Measurements from ENCODE around the gene LIFR.
A peak's percentile ranks its signal among the peaks of the same experiment; 100 is the strongest.
"Not testable (repeated sequence)": the region's sequence is repeated elsewhere in the genome, so short reads cannot be mapped to it uniquely, and the experiment has no call there.

LIFR gene, protein sequence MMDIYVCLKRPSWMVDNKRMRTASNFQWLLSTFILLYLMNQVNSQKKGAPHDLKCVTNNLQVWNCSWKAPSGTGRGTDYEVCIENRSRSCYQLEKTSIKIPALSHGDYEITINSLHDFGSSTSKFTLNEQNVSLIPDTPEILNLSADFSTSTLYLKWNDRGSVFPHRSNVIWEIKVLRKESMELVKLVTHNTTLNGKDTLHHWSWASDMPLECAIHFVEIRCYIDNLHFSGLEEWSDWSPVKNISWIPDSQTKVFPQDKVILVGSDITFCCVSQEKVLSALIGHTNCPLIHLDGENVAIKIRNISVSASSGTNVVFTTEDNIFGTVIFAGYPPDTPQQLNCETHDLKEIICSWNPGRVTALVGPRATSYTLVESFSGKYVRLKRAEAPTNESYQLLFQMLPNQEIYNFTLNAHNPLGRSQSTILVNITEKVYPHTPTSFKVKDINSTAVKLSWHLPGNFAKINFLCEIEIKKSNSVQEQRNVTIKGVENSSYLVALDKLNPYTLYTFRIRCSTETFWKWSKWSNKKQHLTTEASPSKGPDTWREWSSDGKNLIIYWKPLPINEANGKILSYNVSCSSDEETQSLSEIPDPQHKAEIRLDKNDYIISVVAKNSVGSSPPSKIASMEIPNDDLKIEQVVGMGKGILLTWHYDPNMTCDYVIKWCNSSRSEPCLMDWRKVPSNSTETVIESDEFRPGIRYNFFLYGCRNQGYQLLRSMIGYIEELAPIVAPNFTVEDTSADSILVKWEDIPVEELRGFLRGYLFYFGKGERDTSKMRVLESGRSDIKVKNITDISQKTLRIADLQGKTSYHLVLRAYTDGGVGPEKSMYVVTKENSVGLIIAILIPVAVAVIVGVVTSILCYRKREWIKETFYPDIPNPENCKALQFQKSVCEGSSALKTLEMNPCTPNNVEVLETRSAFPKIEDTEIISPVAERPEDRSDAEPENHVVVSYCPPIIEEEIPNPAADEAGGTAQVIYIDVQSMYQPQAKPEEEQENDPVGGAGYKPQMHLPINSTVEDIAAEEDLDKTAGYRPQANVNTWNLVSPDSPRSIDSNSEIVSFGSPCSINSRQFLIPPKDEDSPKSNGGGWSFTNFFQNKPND

DNA sequence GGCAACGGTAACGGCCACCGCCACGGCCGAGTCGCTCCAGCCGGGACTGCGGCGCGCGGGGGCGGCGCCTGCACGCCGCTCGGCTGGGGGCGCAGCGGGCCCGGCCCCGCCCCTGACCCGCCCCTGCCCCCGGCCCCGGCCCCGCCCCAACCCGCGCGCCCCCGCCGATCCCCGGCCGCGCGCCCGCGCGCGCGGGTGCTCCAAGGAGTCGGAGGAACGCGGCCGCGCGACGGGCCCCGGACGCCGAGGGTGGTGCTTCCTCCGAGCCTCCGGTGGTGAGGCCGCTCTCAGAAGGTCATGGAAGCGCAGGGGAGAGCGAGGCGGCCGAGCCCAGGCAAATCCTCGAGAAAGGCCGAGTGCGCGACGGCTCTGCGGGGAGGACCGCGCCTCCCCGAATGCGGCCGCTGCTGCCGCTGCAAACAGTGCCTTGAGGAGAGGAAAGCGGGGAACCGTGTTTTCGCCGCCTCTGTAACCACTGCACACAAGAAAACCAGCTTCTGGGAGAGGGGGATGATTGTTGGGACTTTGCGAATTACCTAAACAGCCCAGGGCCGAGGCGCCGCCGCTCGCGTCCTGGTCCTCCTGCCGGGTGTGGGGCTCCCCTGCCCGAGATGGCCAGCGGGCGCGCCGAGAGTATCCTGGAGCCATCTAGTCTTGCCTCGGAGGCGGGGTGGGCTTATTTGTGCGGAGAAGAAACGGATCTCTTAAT, at the start of gene LIFR:
LIFR (minus strand) TSS at position 48 of the 709 bp plus-strand sequence. CDS start 25,999 bp downstream, outside the sequence.
- DNase-seq: peak; percentile 35

DNA sequence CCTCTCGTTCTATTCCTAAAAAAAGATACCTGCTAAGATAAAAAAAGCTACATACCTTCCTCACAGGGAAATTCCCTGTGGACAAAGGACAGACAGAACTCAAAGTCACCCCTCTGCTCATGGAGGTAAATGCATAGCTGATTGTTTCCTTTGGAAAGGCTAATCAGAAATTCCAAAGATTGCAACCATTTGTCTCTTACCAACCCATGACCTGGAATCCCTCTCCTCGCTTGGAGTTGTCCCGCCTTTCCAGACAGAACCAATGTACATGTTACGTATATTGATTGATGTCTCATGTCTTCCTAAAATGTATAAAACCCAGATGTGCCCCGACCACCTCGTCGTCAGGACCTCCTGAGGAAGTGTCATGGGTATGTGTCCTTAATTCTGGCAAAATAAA, 49.2 kb upstream of the LIFR start:
- DNase-seq: no peak

DNA sequence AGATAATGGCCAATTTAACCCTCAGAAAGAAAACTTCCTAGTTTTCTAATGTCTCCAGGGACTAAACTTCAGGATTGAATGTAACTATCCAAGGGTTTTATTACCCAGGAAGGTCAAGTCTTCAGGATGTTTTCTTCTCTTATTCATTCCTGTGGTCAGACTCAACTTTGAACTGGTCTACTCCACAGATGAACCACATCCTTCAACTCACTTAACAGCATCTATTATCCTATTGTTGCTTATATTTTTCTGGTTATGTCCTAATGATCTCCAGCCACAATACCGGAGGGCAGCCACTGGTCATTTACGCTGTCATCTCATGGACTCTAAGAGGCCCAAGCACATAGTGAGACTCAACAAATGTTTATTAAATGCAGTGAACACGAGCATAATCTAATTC, 47.2 kb upstream of the LIFR start:
- DNase-seq: no peak

DNA sequence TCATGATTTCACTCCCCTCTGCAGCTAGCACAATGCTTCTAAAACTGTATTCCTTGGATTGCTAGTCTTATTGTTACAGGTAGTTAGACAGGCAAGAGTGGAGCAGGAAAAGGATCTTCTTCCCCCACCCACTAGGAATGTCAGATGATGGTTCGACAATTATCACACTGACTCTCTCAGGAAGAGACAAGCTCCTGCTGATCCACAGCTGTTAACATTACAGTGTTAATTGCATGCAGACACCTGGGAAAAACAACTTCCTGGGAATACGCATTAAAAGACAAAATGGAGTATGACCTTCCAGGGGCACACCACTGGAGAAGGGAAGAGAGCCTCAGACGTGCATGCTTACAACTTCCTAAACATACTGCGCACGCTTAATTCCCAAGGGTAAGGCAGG, 46.2 kb upstream of the LIFR start:
- DNase-seq: no peak

DNA sequence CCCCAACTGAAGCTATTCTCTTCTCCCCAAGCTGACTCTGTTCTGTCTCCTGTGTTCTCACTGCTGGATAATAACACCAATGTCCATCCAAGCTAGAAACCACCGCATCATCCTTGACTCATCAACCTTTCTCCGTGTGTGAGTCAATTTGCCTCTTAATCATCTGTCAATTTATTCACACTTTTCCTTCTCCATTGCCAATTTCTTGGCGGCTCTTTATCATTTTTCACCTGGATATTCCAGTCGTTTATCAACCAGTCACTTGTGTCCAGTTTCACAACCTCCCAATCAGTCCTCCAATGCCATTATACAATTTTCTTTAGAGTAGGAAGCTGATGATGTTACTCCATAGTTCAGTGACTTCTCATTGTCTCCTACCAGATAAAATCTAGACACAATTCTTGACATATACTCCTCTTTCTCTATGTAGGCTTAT, 45.4 kb upstream of the LIFR start:
- DNase-seq: no peak

DNA sequence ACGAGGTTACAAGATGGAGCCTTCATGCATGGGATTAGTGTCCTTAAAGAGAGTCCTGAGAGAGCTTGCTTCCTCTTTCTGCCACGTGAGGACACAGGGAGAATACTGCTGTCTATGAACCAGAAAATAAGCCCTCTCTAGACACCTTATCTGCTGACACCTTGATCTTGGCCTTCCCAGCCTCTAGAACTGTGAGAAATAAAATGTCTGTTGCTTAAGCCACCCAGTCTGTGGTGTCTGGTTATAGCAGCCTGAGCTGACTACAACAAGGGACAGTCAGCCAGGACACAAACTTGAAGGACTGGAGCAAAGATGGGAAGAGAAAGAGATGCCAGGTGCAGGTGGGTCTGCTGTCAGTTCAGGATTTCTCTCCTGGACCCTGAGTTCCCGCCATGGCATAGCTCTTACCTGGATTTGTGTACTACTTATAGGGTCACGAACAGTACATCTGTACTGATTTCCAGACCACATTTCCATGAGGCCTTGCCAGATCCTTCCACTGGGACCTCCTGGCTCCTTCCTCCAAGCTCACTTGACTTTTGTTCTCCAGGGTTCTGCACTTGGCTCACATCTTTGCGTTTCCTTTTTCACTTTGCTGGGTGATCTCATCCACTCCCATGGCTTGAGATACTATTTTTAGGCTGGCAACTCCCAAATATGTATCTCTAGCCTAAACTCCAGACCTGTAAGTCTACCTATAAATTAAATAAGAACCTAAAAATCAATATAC, 44.9 kb upstream of the LIFR start:
- DNase-seq: no peak

DNA sequence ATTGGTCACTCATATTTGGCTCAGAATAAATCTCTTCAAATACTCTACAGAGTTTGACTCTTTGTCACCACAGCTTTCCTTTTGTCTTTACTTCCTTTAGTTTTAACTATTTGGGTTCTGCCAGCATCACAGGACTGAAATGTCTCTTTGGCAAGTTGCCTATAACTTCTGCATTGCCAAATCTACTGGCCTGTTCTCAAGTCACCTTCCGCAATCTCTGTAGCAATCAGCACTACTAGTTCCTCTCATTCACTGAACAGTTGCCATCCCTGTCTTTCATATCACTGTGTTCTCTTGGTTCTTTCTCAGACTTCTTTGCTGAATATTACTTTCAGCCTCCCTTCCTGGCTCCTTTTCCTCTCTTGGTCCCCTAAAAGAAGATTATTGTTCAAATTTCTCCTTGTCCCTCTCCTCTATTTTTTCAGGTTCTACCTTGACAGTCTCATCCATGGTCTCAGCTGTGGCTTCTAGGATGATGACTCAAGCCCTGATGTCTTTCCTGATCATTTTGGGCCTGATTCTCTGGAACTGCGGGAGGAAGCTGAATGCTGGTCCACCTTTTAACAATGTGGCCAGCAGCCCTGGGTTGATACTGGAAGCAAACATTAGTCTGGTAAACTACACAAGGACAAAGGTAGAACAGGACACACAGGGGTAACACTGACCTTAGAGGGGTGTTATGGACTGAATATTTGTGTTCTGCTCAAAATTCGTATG, 44.0 kb upstream of the LIFR start:
- peak; percentile 27 for DNase-seq

DNA sequence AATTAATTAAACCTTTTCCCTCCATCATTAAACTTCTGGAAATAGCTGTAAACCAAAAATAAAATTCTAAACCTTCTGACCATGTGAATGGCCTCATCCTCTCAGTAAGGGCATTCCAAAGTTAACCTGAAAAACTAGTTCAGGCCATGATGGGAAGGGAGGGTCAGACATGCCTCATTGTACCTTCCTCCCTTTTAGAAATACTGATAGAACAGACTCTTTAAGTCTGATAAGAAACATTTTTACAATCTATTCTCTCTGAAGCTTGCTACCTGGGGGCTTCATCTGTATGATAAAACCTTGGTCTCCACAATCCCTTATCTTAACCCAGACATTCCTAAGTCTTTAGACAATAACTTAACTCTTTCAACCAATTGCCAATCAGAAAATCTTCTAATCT, 43.3 kb upstream of the LIFR start:
- not testable (repeated sequence) for DNase-seq

DNA sequence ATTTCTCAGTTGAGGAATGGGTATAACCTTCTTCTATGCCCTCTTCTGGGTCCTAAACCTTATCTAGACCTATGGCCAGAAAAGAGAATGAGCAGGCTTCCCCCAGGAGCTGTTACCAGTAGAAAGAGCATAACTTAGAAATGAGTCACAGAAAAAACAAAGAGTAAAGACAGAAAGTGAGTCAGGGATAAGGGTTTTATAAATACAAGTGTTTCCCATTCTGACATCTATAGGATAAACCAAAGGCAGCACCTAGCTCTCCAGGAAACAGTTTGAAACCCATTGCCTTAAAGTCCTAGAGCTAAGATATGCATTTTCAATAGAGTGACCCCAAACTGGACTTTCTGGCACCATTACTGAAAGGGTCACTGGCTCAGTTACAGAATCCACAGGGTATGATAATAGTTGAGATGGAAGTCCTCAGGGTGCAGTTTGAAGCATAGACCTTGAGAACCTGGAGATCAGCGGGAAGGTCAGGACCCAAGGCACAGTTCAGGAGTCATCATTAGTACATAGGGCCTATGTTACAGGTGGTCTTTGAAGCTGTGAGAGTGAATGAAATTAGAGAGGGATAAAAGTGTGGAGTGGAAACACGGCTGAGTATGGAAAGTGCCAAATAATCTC, 42.7 kb upstream of the LIFR start:
- no peak for DNase-seq

DNA sequence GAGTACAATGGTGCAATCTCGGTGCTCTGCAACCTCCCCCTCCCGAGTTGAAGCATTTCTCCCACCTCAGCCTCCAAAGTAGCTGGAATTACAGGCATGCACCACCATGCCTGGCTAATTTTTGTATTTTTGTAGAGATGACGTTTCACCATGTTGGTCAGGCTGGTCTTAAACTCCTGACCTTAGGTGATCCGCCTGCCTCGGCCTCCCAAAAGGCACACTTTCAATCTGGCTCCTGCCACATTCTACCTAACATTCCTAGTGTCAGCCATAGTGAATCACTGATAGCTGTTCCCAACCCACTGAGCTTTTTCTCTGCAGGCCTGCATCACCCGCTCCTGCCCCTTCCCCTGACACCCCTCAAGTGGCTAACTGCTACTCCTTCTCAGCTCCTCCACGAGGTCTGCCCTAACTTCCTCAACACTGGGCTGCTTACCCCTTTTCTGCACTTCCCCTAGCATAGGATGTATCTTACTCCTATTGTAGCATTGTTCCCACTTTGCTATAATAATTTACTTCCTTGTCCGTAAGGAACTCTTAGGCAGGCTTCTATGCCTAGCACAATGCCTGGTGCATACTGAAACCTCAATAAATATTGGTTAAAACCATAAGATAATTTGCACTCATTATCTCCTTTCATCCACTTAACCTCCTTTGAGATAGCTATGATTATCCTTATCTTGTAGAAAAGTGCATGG, 42.0 kb upstream of the LIFR start:
- no peak for DNase-seq

DNA sequence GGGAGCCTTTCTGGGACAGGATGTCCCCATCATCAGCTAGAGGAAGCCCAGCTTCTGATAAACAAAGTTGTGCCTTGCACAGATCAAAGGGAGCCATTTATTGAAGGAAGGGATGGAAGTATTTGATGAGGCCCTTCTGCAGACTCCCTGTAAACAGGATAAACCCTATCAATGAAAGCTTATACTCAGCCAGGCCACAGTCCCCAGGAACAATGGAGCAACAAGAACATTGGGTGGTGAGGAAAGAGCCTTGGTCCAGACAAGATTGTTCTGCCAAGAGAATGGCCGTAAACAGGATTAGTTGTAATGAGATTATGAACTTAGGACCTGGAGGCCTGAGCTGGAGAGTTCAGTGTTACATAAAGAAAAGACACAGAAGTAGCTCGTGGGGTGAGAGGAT, 40.5 kb upstream of the LIFR start:
- no peak for DNase-seq

DNA sequence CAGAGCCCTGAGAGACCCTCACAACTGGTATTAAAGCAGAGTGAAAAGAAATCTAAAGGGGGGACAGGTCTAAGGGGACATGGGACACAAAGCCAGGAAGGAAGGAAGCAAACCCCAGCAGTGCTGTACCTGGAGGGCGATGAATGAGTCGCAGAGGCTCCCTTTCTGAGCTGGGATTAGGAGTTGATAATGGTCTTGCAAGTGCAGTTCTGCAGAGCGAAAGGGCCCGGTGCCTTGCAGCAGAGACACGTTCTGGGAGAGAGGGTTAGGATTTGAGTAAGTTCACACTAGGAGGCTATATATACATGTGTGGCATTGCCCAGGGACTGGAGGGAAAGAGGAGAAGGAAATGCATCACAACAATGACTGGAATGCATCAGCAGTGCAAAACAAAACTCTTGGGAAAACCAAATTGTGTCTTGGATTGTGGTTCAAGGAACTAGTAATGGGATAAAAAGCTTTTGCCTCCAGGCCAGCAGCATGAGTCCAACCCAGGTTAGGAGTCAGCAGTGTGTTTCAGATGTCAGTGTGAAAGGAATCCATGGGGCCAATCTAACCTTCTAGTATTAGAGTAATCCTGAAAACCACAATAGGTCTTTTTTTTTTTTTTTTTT, 38.8 kb upstream of the LIFR start:
- DNase-seq: no peak

DNA sequence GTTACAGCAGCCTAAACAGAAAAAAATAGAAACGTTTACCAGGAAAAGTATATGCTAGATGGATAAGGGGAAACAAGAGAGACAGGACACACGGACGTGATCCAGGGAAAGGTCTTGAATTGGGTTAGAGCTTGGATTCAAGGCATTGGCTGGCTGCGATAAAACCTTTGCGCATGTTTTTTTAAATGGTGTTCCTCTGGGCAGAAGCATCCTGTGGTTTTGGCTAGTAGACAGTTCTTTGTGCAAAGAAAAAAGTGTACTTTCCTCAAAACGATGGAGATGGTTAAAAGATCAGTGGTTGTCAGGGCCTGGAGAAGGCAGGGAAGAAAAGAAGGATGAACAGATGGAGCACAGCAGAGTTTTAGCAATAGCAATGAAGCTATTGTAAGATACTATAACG, 37.5 kb upstream of the LIFR start:
- DNase-seq: no peak

DNA sequence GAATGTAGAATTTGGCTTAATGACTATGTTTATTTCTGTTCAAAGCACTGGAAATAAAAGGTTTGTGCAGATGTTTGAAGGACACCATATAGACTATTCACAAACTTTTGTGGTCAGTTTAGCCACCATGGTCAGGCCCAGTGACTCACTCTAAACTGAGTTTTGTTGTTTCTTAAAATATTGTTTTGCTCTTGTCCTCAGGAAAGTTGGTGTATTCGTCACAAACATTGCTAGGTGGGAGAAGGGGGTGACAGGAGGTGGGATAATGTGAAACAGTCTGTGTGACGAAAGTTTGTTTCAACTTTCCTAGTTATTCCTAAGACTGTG, 35.0 kb upstream of the LIFR start:
- DNase-seq: no peak

DNA sequence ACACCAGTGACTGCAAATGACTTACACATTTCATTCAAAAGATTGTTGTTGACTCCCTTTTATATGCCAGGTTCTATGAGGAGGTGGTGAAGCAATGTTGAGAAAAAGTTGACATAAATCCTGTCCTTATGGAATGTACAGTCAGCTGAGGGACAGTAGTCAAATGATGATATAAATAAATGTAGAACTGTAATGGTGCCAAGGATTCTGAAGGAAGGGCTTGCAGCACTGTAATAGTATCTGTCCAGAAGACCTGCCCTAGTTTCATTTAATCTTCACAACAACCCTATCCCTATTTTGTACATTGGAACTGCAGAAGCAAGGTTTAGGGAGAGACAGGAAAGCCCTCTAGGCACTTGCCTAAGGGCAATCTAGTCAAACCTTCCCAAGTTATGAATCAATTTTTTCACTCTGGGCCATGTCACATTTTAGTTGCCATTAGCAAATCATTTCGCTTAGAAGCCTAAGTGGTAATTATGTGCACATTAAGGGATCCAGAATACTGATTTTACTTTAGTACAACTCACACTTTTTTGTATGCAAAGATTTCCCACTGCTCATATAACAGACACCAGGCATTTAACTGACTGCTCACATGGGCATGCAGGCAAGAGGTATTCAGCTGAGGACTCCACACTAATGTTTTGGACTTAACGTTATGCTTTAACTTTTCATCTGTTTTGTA, 34.5 kb upstream of the LIFR start:
- DNase-seq: no peak

DNA sequence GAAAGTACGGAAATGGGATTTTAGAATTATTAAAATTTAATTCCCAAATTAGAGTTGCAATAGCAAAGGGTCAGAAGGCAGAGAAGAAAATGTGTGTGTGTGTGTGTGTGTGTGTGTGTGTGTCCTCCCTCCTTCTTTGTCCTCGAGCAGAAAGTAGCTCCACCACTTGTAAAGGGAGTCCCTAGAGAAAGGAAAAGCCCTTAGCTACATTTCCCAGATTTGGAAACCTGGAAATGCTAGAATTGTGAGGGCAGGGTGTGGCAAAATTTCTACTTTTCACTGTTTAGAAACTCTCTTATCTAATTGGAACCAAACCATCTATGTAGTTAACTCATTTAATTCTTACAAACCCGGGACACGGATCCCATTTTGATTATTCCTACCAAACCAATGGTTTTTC, 33.2 kb upstream of the LIFR start:
- no peak for DNase-seq

DNA sequence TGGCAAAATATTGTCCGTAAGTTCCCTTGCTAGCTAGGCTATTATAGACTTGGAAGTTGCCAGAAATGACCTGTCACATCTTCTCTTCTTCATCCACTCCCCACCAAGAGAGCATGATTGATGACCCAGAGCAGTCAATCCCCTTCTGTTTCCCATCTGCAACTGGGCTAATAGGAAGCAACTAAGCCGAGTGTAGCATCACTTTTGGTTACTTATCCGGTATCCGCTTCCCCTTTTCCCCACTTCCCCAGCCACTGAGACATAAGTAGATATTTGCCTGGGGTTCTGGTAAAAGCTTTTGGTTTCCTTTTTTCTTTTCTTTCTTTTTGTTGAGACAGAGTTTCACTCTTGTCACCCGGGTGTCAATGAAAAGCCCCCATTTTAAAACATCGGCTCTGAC, 29.4 kb upstream of the LIFR start:
- DNase-seq: no peak

DNA sequence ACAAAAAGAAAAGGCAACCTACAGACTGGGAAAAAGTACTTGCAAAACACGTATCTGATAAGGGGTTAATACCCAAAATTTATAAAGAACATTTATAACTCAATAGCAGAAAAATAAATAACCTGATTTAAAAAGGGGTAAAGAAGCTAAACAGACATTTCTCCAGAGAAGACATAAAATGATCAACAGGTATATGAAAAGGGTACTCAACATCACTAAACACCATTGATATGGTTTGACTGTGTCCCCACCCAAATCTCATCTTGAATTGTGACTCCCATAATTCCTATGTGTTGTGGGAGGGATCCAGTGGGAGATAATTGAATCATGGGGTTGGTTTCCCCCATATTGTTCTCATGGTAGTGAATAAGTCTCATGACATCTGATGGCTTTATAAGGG, 27.1 kb upstream of the LIFR start:
- no peak for DNase-seq

DNA sequence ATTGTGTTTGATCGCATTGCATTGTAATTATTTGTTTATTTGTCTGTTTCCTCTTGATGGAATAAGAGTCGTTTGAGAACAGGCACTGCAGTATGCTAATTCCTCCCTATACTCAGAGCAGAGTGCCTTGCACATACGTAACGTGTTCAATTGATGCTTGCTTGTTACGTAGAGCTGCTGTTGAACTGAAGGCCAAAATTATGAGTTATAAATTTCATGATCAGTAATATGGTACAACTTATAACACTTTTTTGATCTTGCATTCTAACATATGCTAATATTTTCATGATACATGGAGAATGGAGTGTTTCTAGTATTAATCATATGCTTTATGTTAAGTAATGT, 26.5 kb upstream of the LIFR start:
- no peak for DNase-seq

All from hematopoietic multipotent progenitor cell treated with erythropoietin and hydrocortisone succinate and interleukin-3 and kit ligand, for 6 days (in vitro differentiated cells).